Choroid plexus epithelial cell (primary cell): ENCODE data around the gene LDB2.

Experiments used
- DNase-seq: peaks from one replicate; pipeline ENCODE4 v3.0.0-alpha.2; 2010; ENCODE audit warnings: low read depth
- H3K4me3 ChIP-seq: 2 replicates; pipeline ENCODE4 v1.5.1; 2011; ENCODE audit warnings: low read depth, mild to moderate bottlenecking, control low read depth, low read length, moderate library complexity
- TF ChIP-seq, protein P1 (sequence below): conservative IDR thresholded peaks from 2 replicates; pipeline ENCODE4 v1.5.1; 2011; ENCODE audit warnings: low read depth, mild to moderate bottlenecking, control low read depth, inconsistent platforms, low read length, moderate library complexity

The LDB2 gene

DNA sequence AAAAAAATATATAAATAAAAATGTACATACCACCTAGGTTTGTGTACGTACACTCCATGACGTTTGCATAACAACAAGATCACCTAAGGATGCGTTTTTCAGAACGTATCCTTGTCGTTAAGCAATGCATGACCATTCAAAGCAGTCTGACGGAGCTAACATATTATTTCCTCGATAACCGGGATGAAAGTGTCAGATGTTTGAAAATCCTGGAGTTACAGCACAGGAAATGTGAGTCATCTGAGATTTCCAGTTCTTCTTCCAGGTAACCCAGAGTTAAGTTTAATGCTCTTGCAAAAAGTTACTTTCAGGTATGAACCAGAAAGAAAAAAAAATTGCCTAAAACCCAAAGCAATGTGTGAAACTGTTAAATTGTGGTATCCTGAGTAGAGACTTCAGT lies 107.9 kb downstream of the LDB2 start:
- H3K4me3 ChIP-seq: no peak overlapping the region
- DNase-seq: no peak
- TF ChIP-seq, protein P1, sequence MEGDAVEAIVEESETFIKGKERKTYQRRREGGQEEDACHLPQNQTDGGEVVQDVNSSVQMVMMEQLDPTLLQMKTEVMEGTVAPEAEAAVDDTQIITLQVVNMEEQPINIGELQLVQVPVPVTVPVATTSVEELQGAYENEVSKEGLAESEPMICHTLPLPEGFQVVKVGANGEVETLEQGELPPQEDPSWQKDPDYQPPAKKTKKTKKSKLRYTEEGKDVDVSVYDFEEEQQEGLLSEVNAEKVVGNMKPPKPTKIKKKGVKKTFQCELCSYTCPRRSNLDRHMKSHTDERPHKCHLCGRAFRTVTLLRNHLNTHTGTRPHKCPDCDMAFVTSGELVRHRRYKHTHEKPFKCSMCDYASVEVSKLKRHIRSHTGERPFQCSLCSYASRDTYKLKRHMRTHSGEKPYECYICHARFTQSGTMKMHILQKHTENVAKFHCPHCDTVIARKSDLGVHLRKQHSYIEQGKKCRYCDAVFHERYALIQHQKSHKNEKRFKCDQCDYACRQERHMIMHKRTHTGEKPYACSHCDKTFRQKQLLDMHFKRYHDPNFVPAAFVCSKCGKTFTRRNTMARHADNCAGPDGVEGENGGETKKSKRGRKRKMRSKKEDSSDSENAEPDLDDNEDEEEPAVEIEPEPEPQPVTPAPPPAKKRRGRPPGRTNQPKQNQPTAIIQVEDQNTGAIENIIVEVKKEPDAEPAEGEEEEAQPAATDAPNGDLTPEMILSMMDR: no peak

DNA sequence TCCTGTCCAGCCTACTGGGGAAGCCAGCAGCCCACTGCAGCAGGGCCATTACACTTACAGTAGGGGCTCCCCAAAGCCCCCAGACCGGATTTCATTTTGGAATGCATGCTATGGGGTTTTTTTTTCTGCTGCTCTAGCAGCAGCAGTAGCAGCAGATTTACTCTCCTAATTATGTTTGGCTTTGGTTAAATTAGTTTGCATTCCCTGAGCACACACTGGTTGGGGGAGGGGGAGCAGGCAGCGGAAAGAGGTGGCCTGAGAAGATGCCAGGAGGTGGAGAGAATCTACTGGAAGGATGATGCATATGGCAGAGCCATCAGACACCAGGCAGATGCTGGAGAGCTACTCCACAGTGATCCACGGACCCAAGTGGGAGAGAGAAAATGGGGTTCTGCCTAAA lies 109.6 kb downstream of the LDB2 start:
- TF ChIP-seq, protein P1: no peak
- no peak overlapping the region for H3K4me3 ChIP-seq
- no peak for DNase-seq

DNA sequence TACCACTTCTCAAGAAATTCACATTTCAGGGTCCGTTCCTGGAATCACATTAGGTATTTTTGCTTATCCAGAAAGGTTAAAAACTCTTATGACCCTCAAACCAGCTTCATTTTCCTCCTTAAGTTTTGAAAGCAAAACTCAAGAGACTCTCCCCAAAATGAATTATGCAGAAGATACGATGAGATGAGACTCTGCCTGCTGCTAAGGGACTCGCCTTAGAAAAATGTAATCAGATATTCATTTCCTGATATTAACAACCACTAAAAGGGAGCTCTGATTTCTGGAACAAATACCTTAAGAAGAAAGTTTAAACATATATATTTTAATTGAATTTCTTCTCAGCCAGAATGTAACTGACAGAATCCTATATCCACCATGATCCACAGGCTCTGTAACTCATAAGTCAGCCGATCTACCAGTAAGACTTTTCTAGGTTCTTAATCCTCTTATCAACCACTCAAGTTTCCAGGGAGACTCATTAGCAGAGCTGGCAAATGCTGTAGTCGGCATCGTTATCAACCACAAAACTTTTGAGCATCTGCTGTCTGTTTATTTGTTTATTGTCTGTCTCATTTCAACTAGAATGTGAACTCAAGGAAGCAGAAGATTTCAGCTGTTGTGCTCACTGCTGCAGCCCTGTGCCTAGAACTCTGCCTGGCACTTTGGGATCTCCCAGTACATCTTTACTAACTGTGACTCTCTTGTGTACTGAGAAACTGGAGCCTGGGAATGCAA lies 112.5 kb downstream of the LDB2 start:
- no peak overlapping the region for H3K4me3 ChIP-seq
- DNase-seq: peak; percentile 64
- TF ChIP-seq, protein P1: no peak

DNA sequence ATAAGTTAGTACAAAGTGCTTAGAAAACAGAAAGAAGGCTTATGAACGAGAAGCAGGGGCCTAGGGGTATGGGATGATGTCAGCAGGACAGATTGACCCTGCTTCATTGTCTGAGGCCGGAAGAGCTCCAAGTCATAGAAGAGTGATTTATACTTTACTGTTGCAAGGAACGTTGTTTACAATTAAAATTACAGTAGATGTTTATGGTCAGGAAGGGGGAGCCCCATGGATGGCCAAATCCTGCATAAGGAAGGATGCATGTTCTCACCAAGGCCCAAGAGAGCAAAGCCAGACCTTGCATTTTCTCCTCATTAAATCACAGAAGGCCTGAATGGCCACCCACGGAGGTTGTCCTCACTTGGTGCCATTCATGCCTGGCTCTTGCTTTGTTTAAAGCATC lies 115.3 kb downstream of the LDB2 start:
- peak; percentile 45 for DNase-seq
- no peak overlapping the region for H3K4me3 ChIP-seq
- TF ChIP-seq, protein P1: no peak

DNA sequence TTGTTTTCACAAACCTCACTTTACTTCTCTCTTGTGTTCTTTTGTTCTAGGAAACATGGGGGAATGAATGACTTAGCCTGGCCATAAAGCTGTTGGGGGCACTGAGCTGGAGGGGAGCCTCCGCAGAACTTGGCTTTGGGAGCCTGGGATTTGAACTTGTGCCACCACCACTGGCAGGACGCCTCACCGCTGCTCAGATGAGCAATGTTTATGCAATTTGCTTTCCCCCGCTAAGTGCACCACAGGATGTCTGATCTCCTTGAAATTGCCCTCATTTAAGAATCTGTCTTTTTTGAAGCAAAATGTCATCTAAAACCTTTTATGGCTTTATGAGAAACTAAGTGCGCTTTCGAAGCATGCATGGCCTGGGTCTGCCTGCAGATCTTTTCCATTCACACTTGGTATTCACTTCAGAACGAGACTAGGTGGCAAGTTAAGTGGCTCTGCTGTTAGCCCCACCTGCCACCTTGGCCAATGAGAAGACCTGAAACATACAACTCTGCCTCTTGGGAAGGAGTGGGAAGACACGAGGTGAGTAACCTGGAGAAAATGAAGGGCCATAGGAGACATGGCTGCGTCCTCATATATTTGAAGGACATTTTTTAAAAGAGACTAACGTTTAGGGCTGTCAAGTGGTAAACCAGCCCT lies 119.3 kb downstream of the LDB2 start:
- no peak overlapping the region for H3K4me3 ChIP-seq
- TF ChIP-seq, protein P1: no peak
- DNase-seq: peak; percentile 74

DNA sequence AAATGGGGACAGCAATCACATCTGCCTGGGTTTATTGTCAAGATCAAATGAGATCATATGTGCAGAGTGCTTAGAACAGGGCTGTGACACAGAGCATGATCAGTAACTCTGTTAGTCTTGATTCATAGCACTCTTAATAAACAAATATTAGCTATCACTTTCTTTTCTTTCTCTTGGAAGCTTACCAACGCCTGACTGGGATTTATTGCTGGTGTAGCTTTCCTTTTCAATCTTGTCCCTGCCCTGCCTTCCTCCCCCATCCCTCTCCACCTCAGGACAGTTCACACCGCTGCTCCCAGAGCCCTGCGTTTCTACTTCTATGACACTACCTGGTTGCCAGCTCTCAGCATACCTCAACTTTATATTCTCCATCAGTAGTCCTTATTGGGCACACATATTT lies 120.7 kb downstream of the LDB2 start:
- no peak overlapping the region for H3K4me3 ChIP-seq
- TF ChIP-seq, protein P1: no peak
- no peak for DNase-seq
